GM18909 (cell line): Measurements from ENCODE around the gene APRT.

Source experiments
- ATAC-seq: cut with Tn5 transposase; IDR thresholded peaks from one replicate; pipeline ENCODE4 v1.9.1; 2021; ENCODE audit warnings: mild to moderate bottlenecking; ENCODE audit not compliant: unreplicated experiment, poor library complexity

APRT gene

DNA sequence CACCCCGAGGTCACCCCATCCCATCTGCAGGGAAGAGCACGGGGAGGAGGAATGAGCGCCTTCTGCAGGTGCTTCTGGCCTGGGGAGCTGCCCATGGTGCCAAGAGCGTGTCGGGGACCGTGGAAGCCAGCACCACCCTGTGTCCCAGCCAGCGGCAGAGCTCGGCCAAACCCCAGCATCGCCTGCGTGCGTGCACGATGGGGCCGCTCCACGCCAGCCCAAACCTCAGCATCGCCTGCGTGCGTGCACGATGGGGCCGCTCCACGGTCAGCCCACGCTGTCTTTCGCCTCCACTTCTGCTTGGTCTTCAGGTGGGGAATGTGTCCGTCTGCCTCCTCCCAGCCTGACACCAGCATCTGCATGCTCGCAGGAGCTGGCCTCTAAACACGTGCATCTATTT is 31.1 kb upstream of the APRT start:
- ATAC-seq = no peak

DNA sequence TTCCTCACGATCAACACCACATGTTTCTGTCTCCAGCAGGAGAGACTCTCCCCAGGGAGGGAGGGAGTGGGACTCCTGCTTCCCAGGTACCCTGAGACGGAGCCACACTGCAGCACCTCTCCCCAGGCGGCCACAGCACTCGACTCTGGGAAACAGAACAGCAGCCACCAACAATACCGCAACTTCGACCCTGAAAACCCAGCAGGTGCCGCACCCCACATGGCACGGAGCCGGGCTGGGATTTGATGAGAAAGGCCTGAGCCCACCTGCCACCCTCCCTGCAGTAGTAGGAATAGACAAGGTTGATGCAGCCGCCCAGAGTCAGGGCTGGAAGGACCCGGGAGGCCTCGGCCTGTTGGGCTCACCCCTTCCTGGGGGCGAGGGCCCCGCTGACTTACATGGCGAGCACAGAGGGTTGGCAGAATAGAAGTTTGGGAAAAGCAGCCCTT is 30.6 kb upstream of the APRT start:
- no peak for ATAC-seq

DNA sequence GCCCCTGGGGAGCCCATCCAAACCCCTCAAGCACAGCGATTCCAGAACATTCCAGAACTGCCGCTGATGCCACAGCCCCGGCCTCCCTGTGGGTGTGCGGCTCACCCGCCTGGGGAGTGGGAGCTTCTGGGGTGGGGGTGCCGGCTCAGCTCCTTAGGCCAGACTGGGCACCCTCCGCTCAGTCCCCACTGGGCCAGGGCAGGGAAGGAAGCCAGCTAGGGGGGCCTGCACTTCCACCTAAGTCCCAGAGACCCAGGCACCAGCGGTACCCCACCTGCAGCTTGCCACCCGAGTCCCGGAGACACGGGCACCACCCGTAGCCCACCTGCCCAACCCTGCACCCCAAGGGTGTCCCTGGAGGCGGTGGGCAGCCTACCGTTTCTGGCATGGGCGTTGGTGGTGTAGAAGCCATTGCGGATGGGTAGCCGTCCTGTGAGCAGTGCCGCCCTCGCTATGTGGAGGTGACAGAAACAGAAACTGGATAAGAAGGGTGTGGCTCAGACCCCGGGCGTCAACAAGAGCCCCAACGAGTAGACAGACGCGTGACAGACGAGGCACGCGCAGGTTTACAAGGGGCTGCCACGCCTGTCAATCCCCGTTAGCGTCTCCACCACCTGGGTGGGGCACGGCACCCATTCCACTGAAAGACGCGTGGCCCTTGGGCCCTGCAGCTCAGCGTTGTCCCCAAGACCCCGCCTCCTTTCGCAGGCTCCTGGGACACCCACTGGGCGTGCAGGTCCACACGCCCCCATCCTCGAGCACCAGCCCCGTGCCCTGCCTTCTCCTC is 30.0 kb upstream of the APRT start:
- ATAC-seq = no peak

DNA sequence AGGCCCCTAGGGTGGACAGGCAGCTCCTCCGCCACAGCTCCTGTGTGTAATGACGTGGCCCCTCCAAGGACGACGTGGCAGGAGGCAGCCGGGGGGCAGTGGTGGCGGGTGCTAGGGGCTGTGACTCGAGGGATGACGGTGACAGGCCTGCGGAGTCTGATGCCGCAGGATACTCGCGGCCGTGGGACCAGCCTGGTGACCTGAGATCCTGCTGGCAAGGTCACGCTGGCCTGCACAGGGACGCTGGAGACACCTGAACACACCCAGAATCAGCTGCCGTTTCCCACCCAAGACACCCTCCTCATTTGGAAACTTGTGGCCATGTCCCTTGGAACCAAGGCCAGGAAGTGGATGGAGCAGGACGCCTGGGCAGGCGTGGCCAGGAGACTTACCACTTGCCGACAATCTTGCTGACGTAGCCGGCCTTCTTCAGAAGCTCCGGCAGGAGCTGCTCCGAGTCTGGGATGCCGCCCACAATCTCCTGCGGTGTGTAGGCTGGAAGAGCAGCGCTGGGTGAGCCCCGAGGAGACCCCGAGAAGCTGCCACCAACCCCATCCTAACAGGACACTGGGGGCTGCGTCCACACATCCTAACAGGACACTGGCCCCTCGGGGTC is 29.0 kb upstream of the APRT start:
- no peak for ATAC-seq

DNA sequence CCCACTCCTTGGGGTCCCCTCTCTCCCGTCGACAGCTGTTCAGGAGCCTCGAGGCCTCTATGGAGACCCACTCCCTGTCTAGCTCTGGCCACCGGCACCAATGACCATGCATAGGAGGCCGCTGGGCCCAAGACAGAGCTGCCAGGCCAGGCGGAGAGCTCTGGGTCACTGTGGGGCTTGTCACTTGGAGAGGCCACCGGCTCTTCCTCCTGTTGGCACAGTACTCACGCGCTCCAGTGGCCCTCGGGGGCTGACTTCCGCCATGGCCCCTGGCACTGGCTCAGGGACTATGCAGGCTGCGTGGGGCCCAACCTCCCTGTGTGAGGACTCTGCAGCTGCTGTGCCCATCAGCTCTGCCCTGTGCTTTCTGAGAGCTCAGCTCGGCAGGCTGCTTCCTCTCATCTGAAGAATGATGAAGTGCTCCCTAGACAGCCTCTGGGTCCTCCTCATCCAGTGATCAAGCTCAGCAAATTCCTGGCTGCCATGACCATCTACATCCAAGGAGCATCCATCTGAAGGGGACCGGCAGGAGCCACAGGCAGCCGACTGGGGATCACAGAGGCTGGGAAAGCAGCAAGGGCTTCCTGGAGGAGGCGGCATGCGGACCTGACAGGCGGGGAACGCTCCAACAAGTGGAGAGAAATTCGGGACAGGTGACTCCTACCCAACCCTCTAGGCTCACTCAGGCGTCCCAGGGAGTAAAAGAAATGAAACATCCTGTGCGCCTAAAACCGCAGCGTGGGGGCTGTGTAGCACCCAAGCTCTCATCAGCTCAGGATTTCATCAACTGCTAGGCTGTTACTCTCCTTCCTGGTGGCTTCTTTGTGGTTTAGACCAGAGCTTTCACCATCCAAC is 28.2 kb upstream of the APRT start:
- ATAC-seq = no peak

DNA sequence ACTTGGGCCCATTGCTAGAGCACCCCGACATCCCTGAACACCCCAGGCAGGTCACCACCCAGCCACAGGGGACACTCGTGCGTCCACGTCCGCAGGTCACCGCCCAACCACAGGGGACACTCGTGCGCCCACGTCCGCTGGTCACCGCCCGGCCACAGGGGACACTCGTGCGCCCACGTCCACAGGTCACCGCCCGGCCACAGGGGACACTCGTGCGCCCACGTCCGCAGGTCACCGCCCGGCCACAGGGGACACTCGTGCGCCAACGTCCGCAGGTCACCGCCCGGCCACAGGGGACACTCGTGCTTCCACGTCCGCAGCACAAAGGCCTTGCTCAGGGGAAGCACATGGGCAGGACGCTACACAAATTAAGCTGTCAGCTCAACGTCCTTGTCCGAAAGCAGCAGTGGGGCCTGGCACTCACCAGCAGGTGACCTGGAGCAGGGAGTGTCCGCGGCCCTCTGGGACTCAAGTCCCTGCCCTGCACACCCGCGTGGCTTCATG is 27.4 kb upstream of the APRT start:
- no peak for ATAC-seq

DNA sequence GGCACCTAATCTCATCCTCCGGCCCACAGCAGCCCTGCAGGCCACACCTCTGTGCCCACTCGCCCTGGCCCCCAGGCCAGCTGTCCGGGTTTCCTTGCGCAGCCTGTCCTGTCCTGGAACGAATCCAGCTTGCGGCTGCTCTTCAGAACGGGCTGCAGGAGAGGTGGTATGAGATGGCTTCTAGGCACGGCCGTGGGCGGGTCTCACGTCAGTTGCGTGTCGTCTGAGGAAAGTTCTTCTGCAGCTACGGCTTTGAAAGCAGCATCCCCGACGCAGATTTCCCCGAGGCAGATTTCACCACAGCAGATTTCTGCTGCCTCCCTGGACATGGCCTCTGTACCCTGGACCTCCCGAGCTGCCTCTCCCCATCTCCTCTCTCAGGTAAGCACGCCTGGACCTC is 26.8 kb upstream of the APRT start:
- ATAC-seq = no peak

DNA sequence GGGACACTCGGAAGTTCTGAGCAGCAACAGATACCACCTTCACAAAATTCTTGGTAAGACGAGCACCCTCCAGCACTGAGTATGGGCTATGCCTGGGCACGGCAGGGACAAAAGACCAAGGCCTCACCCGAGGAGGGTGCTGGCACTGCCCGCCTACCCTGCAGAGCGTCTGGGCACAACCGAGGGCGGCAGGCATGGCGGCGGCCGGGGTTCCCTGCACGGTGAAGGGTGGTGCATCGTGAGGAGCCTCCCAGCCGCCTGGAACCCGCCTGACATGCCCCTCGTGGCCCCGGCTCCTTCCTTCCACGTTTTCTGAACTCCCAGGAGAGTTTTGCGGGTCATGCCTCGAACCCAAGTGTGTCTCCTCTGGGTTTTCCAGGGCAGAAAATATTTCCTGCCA is 26.1 kb upstream of the APRT start:
- no peak for ATAC-seq

DNA sequence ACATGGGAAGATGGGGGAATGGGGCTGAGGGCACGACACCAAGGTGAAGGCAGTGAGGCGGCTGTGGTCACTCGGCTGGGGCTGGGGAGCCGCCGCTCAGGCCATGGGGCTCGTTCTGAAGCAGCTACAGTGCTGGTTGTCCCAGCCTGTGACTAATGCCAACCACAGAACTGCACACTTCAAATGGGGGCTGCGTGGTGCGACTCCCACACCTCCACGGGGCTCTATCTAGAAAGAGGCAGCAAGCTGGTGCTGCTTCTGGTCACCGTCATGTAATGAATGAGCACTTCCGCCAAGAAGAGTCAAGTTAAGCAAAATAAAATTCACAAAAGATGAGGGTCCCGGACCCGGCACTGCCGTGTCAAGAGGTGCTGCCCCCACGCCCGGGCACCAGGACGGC is 25.1 kb upstream of the APRT start:
- no peak for ATAC-seq

DNA sequence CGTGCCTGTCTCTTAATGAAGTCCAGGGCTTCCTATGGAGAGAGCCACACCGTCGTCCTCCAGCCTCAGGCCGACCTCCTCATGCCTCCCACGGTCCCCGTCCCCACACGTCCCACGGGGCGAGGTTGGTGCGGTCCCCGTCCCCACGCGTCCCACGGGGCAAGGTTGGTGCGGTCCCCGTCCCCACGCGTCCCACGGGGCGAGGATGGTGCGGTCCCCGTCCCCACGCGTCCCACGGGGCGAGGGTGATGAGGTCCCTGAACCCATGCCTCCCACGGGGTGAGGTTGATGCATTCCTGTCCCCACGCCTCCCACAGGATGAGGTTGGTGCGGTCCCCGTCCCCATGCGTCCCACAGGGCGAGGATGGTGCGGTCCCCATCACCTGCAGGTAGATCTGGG is 24.1 kb upstream of the APRT start:
- no peak for ATAC-seq

DNA sequence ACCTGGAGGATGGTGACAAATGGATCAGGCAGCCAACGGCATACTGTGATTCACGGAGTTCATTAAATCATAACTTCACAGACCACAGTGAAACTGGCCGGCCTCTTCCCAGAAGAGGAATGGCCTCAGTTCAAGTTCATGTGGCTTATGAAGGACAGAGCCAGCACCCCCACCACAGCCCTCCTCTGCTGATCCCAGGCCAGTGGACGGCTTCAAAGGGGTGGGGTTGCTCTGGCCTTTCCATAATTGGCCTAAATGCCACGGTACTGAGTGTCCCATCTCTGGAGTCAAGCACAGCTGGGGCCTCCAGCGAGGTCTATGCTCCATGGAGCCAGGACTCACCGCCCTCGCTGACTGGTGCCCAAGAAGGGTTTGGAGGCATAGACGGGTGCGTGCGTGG is 23.7 kb upstream of the APRT start:
- ATAC-seq = no peak

DNA sequence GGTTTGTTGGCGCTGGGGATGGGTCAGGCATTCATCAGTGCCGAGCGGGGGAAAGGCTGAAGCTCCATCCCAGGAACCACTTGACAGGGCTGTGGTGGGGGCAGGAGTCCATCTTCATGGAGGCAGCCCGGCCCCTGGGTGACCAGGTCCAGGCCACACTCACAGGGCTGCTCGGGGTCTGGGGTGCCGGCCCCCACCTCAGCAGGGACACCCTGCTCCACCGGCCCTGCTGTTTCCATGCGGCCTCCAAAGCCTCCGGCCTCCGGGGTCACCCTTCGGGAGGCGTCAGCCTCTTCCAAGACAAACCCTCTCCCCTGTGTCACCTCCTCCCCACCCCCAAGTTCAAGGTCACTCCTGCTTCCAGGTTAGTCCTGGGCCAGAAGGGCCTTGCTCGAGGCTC is 22.9 kb upstream of the APRT start:
- ATAC-seq = no peak

DNA sequence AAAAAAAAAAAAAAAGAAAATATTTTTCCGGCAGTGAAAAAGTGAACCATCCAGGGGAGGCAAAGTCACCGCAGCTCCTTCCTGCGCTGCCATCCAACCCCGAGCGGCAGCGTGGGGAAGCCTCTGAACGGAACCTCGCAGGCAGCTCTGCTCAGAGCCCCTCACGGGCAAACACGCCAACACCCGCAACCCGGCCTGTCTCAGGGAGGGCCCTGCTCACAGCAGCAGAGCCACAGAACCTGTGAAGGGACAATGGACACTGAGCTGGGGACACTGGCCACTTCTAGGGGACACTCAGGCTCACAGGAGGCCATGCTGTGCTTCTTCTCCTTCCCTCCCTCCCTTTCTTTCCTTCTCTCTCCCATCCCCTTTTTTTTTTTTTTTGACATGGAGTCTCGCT is 21.4 kb upstream of the APRT start:
- ATAC-seq = no peak

DNA sequence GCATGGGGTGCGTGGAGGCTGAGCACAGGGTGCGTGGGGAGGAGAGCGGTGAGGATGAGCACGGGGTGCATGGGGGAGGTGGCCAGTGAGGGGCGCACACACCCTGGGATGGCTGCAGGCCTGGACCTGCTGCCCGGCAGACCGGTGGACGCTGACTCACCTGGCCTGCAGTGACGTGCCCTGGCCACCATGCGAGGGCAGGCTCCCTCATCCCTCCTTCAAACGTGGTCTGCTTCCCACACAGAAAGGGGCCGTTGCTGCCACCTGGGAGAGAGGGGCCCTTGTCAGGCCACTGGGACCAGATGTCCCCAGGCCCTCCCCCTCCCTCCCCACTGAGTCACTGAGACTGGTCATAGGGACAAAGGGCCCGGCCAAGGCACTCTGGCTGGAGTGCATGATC is 20.1 kb upstream of the APRT start:
- no peak for ATAC-seq

DNA sequence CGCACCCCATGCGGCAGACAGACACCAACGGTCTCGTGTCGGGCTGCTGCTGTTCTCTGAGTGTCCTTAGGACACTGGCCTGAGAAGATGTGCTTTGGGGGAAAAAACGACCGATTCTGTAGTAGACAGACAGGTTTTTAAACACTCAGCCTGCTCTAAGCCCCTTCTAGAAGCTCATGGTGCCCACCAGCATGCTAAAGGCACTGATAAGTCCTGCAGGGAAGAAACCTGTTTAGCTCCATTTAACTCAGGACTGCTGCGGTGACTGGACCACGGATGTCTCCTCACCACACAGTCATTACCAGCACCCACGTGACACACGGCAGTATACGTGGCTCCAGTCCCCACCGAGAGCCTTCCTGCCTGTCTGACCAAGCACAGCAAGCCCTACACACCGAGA is 19.1 kb upstream of the APRT start:
- ATAC-seq = no peak

DNA sequence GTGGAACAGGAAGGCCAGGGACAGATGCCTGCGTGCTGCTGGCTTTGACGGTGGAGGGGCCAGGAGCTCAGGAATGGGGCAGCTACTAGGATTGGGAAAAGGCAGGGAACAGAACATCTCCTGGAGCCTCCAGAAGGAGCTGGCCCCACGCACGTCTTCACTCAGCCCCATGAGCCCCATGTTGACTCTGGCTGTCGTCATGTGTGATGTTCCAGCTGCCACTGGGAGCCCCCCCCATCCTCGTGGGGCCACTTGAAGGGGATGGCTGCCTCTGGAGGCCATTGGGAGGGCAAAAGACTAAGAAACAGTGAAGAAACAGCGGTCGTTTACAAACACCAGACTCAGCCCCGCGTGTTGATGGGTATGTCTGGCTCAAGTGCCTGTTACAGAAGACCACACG is 18.5 kb upstream of the APRT start:
- ATAC-seq = no peak

DNA sequence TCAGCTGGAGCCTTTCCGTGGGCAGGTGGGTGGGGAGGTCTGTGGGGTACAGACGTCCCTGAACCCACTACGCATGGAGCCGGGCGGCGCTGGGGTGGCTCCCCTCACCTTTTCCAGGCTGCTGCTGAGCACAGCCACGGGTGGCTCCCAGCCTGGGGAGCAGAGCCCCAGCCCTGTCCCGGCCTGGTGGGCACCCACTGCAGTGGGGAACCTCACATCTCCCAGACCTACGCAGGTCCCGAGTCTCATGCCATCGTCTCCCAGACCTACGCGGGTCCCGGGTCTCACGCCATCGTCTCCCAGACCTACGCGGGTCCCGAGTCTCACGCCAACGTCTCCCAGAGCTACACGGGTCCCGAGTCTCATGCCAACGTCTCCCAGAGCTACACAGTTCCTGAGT is 17.0 kb upstream of the APRT start:
- ATAC-seq = no peak

DNA sequence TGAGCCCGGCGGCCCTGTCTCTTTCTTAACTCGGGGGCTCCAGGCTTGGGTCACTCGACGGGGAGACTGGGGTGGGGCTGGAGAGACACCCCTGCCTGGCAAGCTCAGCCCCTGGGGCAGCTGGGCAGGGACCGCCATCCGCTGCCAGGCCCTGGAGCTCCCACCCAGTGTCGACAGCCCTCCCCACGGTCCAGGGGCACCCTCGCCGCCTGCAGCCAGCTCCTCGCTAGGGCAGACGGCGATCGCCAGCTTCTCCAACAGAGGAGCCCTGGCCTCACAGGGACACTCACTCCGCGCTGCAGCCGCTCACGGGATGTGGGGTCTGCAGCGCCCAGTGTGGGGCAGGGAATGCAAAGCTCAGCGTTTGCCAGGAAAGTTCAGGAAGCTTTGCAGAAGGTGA is 16.0 kb upstream of the APRT start:
- ATAC-seq = no peak

DNA sequence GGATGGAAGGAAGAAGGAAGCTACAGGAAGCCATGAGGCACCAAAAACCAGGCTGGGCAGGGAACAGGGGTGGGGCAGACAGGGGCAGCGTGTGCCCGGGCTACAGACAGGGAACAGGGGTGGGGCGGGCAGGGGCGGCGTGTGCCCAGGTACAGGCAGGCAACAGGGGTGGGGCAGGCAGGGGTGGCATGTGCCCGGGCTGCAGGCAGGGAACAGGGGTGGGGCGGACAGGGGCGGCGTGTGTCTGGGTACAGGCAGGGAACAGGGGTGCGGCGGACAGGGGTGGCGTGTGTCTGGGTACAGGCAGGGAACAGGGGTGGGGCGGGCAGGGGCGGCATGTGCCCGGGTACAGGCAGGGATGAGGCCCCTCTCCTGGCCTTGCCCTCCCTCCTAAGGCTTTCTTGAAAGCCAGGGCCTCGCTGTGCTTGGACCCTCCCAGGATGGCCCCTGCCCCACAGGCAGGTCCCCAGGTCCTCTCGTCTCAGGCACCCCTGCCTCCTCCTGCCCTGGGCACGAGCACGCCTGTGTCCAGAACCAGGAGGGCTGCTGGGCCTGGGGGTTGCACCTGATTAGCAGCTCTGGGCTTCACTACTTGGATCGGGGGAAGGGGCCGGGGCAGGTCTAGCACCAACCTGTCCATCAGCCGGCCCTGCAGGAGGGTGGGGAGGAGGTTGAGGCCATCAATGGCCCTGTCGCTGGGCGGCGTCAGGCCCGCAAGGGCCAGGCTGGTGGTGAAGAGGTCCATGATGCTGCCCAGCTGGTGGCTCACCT is 14.5 kb upstream of the APRT start:
- no peak for ATAC-seq

DNA sequence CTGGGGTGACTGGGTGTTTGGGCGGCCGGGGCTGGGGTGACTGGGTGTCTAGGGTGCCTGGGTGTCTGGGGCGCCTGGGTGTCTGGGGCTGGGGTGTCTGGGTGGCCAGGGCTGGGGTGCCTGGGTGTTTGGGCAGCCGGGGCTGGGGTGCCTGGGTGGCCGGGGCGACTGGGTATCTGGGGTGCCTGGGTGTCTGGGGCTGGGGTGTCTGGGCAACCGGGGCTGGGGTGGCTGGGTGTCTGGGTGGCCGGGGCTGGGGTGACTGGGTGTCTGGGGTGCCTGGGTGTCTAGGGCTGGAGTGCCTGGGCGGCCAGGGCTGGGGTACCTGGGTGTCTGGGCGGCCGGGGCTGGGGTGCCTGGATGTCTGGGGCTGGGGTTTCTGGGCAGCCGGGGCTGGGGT is 13.4 kb upstream of the APRT start:
- ATAC-seq = no peak
